ENCODE measurements around the gene ARHGEF16.

The ARHGEF16 gene

DNA sequence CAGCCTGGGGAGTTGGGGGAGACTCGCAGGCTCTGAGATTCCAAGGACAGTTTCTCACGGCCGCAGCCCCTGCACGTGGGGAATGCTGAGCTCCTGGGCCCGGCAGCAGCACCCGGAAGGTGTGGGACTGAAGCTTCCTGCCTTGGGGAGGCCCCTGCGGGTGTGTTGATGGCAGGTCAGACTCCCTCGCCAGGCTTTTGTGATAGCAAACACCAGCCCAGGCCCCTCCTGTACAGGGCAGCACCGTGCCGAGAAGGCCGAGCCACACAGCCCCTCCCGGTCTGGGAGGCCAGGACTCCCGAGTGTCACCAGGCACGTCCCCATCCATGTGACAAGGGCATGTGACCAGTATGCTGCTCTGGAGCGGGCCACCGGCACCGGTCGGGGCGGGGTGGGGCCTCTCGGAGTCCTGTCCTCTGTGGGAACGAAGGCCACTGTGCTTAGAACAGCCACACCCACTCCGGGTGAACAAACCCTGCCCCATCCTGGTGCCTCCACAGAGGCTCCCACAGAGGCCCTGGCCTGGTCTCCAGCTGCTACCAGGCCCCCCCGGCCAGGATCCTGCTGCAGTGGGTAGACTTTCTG, 31.1 kb upstream of the ARHGEF16 start:
- DNase-seq, result no peak

DNA sequence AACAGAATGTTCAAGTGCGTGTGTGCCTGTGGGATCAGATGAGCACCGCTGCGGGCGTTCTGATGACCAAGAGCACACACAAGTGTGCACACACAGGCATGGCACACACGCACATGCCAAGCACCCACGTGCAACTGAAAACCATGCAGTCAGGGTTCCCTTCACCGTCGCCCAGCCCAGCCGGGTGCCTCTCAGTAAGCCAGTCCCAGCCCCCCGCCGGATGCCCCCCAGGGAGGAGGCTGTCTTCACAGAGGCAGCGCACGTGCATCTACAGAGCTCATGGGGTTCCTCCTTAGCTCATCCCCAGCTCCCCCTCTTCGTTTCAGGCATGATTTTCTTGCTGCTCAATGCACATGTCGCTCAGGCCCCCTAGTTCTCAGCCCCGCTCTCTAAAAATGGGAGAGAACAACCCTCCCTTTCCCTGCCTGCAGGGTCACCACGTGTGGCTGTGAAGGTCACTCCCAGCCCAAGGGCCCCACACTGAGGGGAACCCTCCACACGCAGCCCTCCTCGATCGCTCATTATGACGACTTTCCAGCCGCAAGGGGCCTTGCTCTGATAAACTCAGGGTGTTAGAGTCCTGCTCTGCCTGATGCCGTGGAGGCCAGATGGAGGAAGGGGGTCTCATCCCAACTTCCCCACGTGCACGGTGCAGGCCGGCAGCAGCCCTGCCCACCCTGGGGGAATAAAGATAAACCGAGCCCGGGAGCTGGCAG, 30.4 kb upstream of the ARHGEF16 start:
- DNase-seq, result no peak

DNA sequence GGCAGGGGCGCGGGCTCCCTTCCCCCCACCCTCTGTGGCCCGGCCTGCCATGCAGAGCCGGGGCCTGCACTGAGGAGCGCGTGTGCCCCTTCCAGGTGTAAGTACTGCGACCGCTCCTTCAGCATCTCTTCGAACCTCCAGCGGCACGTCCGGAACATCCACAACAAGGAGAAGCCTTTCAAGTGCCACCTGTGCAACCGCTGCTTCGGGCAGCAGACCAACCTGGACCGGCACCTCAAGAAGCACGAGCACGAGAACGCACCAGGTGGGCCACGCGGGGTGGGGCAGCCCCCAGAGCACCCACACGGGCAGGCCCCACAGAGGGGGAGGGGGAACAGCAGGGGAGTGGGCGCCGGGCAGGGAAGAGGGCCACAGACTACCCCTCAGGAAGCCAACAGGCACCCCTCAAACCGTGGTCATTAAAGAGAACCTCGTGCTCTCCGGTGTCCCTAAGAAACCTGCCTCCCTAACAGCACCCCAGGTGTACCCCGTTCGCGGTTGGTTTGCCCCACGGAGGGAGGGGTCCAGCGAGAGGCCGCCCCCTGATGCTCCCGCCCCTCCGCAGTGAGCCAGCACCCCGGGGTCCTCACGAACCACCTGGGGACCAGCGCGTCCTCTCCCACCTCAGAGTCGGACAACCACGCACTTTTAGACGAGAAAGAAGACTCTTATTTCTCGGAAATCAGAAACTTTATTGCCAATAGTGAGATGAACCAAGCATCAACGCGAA, 28.8 kb upstream of the ARHGEF16 start:
- no peak for DNase-seq

DNA sequence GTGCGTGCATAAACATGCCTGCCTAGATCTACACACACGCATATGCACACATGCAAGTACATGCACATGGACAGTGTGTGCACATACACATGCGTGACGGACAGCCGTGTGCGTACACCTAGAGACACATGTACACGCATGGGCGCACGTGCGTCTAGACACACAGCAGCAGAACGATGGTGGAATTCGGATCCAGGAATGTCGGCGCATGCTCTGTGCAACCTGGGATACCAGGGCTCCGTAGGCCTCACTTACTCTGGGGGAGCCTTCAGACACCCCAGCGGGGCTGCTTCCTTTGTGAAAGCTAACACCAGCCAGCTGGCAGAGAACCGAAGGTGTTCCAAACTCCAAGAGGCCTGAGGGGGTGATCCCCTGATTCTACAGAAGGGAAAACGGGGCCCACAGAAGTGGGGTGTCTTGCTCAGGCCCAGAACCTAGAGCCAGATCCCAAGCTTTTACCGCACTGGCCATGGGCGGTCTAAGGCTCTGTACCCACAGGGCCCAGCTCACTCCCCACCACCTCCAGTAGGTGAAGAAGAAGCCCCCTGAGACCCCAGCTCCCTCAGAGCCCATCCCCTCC, 27.4 kb upstream of the ARHGEF16 start:
- DNase-seq, result no peak

DNA sequence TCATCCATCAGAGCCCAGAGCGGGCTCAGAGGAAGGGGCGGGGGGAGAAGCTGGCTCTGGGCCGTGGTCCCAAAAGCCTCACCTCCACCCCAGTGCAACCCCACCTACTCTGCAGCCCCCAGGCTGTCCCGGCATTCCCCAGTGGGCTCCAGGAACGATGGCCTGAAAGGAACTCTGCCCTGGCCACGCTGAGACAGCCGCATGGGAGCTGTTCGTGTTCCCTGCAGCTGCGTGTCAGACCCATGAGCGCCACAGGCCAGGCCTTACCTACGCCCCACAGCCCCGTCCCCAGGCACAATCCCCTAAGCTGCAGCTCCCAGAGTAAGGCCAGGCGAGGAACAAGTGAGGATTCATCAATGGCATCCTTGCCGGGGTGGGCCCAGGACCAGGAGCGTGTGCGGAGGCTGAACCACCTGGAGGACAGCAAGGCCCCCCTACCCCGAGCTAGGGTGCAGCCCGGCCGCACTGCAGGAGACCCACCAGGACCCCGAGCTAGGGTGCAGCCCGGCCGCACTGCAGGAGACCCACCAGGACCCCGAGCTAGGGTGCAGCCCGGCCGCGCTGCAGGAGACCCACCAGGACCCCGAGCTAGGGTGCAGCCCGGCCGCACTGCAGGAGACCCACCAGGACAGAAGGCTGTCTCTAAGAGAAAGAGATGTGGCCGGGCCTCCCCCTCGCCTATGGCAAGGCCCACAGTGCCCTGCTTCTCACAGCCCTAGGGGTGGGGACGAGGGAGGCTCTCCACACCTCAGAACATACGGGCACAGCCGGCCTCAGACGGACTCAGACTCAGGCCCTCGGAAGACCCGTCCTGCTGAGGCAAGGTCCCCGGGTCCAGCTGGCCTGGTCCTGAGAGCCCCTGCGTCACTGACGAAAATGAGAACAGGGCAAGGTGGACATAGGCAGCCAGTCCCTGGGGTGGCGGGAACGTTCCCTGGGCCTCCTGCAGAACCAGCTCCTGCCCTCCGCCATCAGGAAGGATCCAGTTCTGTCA, 26.5 kb upstream of the ARHGEF16 start:
- no peak for DNase-seq

DNA sequence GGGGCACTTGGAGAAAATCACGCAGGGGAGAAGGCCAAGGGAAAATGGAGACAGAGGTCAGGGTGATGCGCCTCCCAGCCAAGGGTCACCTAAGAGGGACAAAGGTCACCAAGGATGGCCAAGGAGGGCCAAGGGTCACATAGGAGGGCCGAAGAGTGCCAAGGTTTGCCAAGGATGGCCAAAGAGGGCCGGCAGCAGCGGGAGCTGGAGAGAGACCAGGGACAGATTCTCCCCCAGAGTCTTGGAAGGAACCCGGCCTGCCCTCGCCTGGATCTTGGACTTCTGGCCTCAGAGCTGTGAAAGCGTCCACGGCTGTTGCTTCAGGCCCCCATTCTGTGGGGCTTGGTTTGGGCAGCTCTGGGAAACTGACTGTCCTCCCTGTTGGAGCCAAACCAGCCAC, 25.6 kb upstream of the ARHGEF16 start:
- no peak for DNase-seq

DNA sequence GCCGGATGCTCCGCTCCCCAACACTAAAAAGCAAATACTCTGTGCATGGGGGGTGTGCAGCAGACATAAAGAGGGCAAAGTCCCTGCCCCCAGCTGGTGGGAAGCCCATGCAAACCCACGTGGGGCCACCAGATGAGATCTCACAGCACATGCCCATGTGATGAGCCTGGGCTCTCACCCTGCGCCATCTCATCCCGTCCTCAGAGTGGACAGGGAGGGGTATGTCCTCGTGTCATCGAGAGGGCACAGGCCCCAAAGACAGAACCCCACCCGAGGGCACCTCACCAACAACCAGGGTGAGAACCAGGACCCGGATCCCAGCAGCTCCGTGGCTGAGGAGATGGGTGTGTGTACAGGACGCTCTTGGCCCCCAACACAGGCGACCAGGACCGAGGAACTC, 25.1 kb upstream of the ARHGEF16 start:
- no peak for DNase-seq

DNA sequence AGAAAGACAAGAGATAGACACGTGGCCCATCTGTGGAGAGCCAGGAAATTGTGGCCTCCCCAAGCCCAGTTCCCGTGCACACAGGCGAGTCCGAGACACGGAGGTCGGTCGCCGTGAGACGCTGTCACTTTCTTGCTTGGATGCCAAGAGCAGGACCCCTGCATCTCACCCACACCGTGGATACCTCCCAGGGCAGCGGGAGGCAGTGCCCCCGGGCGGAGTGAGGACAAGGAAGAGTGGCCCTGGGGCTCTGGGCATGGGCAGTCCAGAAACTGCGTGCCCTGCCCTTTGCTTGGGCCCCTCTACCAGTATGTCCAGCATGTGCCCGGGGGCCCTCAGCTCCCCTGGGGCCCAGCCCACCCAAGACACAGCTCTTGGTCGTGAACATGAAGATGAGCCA, 24.7 kb upstream of the ARHGEF16 start:
- no peak for DNase-seq

DNA sequence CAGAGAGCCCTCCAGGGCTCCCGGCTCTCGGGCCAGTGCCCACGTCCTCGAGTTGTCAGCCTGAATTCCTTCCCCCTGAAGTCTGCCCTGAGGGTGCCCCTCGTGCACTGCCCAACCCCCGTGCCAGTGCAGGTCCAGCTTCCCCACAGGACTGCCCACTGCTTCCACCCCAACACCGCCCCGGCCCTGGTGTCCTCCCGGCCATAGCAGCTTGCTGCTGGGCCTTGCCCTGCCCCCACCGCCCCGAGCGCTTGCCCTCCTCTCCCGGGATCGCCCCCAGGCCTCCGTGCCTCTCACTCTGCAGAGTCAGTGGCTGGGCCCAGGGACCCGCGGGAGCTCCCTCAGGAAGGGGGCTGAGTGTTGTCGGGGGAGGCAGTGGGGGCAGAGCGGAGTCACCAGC, 24.1 kb upstream of the ARHGEF16 start:
- no peak for DNase-seq

DNA sequence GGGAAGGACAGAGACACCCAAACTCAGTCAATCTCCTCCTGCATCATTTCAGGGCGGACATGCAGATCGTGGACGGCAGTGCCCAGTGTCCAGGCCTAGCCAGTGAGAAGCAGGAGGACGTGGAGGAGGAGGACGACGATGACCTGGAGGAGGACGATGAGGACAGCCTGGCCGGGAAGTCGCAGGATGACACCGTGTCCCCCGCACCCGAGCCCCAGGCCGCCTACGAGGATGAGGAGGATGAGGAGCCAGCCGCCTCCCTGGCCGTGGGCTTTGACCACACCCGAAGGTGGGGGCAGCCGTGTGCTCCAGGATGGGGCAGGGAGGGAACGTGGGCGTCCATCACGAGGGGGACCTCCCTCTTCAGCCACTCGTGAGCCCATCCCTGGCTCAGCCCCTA, 23.6 kb upstream of the ARHGEF16 start:
- no peak for DNase-seq

DNA sequence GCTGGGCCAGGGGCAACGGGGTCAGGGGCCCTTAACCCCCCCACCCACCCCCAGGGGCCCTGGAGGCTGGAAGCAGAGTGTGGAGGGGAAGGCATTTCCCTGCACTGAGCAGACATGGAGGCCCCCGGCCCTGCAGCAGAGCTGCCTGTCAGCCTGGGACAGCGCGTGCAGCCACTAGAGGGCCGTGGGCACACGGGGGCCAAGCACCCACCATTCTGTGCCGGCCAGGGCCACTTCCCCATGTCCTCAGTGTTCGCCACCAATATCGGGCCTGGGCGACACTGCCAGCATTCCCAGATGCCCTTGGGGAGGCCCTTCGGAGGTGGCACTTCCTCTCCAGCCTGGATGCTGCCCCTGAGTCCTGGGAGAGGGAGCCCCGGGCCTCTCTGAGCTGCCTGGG, 23.2 kb upstream of the ARHGEF16 start:
- no peak for DNase-seq

DNA sequence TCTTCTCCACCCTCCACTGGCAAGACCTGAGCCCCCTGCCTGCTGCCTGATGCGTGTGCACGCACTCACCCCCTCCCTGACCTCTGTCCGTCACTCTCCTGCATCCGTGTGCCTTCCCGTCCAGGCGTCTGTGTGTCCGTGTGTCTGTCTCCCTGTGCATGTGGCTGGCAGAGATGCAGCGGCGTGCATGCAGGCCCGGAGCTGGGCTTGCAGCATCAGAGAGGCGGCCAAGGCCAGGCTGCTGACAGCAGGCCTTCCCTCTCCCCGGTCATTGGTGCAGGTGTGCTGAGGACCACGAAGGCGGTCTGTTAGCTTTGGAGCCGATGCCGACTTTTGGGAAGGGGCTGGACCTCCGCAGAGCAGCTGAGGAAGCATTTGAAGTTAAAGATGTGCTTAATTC, 22.8 kb upstream of the ARHGEF16 start:
- no peak for DNase-seq

DNA sequence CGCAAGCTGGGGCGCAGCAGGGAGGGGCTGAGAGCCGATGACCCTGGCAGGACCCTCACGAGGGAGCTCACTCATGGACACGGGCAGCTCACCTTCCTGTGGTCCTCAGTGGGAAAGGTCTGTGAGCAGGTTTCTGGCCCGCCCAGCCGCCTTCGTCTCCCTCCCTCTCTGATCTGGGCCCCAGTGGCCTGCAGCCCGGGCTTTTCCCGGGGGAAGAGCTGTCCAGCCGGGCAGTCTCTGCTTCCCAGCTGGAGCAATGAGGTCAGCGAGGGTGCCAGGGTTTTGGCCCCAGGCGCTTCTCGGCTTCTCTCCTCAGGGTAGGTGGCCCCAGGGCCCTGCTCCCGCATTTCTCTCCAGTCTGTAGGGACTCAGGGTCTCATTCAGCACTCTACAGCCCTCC, 22.2 kb upstream of the ARHGEF16 start:
- no peak for DNase-seq

DNA sequence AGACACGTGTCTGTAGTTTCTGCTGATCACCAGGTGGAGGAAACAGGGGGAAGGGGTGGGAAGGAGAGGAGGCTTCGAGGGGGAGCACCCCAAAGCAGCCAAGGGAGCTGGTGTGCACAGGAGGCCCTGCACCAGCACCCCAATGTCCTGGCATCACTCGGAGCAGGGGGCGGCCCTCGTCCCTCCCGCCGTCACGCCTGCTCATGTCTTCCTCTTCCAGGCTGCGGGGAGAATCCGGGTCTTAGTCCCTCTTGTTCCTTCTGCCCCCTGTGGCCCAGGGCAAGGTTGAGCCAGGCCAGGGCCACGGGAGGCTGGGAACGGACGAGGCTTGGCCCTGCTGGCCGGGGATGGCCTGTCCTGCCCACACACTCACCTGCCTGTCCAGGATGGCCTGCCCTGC, 21.4 kb upstream of the ARHGEF16 start:
- DNase-seq, result no peak

DNA sequence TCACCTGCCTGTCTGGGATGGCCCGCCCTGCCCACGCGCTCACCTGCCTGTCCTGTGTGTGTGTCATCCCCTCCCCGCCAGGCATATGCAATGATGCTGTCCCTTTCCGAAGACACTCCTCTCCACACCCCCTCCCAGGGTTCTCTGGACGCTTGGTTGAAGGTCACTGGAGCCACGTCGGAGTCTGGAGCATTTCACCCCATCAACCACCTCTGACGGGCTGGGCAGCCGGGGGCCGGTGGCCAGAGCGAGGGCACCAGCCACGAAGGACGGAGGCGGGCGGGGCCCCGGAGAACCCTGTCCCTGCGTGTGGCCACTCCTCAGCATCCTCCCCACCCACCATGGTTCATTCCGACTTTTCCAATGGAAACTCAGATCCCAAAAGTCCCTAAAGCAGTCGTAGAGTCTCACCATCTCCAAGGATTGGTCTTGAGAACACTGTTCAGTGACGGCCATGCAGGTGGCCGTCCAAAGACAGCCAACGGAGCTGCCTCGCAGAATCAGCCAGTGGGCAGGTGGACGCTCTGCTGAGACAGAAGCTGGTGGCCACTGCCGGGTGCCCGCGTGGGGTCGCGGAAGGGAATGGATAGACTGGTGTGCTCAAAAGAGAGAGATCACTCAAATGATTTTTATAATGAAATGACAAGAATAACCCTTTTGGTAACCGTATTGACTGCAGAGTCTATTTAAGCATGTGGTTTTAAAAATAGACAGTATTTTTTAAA, 20.7 kb upstream of the ARHGEF16 start:
- DNase-seq, result no peak

DNA sequence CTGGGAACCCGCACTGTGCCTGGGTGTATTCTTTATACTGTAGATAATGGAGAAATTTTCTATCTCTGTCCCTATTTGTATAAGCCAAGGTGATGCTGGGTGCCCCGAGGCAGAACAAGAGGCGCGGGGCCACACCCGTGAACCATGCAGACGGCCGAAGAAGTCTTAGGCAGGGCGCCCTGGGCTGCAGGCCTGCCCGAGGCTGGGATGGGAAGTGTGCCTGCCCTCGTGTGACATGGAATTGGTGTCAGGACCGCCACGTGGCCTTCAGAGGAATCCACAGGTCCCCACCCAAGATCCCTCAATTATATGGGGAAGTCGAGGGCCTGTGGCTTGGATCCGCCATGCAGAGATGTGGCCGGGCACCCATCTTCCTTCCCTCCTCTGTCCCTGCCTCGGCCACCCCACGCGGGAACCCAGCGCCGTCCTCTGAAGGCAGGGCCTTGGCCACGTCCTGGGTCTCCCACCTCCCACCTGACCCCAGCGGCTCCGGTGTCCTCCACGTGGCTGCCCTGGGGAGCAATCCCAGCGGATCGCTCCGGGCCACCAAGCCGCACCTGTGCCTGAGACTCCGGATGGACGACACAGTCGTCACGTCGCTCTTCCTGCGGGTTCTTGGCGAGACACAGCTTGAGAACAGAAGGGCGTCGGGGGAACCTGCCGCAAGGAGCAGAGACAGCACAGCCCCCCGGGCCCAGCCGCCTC, 19.9 kb upstream of the ARHGEF16 start:
- DNase-seq, result no peak

DNA sequence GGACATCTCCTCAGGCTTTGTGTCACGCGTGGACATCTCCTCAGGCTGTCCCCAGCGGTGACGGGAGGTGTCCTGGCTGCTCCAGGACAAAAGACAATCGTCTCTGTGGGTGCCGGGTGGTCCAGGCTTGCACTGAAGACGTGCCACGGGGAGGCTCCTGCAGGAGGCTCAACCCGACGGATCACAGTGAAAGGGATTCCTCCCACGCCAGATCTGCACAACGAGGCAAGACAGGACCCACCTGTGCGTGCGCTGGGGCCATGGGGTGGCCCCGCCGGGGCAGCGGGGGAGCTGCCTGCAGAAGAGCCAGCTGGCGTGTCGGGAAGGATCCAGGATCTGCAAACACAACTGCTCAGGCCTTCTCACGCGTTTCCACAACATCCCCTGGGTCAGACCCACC, 18.8 kb upstream of the ARHGEF16 start:
- no peak for DNase-seq

DNA sequence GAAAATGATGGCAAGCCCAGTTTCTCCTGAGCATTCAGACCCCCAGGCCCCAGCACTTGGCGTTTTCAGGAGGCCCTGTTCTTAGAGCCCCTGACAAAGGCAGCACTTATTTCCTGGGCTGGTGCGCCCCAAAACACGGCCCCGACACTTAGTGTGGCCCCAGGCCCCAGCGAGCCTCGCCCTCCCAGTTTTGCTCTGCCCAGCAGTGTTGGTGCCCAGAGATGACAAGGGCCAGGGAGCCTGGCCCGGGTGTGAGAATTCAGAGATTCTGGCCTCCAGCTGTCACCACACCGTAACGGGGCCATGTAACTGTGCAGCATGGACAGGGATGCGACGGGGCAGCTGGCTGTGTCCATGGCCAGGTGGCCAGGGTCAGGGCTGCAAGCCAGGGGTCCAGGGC, 18.0 kb upstream of the ARHGEF16 start:
- no peak for DNase-seq

DNA sequence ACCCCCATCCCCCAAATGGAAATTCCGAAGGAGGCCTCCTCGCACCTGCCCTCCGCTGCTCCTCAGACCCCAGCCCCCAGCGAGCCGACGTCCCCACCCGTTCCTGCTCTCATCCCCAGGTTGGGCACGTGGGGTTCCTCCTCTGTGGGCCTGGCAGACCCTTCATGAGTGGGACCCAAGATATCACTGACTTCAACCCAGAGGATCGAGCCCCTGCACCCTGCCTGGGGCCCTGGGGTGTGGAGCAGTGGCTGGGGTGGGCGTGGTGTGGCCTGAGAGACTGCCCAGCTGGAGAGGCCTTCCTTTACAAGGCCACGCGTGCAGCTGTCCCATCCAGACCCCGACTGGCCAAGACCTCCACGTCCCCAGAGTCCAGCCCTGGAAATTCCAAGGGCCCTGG, 17.6 kb upstream of the ARHGEF16 start:
- DNase-seq, result no peak

DNA sequence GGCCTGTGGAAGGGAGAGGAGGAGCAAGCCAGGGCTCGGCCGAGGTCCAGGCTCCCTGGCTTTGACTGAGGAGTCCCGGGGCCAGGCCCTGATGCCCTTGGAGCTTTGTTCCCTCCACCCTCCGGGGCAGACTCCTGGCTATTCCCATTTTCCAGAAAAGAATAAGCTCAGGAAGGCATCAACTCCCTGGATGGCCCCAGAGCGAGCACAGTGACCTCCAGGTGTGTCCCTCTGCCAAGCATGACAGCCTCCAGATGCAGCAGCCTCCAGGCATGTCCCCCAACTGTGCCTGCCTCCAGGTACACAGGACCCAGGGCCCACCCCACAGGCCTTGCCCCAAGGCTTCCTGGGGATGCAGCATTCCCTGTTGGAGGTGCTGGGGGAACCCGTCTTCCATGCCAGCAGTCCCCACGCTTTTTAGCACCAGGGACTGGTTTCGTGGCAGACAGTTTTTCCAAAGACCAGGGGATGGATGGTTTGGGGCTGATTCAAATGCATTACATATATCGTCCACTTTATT, 15.7 kb upstream of the ARHGEF16 start:
- no peak for DNase-seq

Measured in NCI-H2081 (cell line).